ENCODE data around the gene CBX2.

The CBX2 gene

GRCh38 chr17:79831265-79832217, 53.6 kb downstream of the CBX2 start:
- DNase-seq: no peak

DNA sequence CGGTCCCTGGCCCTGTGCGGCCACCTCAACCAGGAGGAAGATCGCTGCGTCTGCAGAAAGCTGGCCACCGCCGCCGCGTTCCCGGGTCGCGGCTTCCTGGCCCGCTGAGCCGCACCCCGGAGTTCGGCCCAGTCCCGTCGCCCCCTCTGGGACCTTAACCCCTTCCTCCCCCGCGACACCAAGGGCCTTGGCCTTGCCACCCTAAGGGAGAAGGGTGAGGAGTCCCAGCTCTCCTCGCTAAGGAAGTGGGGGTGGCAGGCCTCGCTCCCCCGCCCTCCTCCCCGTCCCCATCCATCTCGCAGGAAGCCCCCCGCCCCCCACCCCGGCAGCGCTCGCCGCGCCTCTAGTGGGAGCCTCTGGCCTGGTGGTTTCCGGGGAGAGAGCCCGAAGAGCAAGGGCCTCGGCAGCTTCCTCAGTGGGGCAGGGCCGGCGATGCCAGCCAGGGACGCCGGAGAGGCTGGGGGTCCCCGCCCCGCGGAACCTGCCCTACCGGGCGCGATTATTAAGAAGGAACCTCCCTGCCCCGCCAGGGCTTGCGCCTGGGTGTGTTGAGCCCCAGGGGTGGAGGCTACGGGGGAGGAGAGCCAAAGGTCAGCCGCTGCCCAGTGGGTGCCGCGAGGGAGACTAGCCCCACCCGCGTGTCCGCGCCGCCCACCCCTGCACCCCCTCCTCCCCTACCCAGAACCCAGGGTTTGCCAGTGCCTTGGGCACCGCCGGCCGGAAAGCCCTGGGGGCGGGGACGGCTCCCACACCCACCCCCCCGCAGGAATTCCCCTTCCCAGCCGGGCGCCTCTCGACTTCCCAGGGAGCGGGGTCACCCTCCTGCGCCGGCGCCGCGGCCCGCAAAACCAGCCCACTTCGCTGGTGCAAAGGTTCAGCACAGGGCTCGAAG, 54.5 kb downstream of the CBX2 start:
- no peak for DNase-seq

- no peak for DNase-seq
Measured at GRCh38 chr17:79833110-79833450, 55.1 kb downstream of the CBX2 start.

DNA sequence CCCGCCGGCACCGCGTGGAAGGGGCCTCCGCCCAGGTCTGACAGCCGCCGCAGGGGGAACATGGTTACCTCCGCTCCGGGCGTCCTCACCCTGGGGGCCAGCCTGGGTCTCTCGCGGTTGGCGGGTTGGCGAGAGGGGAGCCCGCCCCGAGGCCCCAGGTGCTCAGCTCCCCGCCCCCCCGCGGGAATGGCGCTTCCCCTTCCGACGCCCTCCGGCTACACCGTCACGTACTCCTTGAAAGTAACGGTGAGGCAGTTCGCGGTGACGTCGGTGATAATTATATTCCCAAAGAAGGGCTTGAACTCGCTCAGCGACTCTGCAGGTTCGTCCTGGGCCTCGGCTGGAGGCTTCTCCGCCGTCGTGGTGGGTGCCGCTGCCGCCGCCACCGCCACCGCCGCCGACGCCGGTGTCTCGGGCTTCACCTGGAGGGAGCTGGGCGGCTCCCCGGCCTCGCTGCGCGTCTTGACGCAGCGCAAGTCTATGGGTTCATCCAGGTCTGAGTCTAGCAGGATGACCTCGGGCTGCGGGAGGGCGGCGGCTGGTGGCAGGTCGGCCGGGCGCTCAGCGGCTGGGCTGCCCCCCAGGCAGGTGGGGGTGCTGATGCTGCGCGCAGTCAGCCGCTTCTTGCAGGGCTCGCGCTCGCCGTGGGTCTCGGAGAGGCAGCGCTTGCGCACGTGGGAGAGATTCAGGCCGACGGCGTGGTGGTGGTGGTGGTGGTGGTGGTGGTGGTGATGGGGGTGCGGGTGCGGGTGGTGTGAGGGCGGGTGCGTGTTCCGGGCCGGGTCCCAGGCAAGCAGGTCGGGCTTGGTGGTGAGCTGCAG, 56.0 kb downstream of the CBX2 start:
- DNase-seq: no peak

DNA sequence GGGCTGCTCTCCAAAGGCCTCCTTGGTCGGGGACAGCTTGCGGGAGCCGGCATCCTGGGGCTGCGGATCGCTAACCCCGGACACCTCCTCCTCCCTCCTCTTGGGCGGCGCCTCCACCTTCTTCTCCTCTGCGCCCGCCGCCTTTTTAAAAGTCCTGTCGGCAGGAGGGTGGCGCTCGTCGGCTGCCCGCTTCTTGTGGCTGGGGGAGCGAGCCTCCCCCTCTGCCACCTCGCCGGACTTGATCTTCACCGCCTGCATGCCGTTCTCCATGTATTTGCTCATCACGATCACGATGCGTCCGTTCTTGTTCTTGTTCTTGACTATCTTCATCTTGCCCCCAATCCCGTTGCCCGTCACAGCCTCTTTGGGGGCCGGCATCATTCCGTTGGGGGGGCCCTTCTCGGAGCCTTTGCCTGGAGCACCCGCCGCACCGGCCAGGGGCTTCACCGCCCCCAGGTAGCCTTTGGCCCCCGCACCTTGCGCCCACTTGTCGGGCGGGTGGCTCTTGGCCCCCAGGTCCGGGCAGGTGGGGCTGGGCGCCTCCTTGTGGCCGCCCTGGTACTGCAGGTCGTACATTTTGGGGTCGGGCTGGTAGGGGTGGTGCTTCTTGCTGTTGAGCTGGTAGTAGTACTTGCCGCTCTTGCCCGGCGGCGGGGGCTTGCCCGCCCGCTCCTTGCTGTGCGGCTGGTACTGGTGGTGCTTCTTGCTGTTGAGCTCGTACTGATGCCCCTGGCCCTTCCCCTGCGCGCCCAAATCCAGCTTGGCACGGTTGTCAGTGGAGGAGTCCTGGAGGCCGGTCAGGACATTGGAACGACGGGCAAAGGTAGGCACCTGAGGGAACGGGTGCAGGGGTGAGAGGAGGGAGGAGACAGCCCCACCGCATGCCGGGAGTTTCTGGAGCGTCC, 56.9 kb downstream of the CBX2 start:
- peak; percentile 70 for DNase-seq

- no peak for DNase-seq
Measured at GRCh38 chr17:79835470-79835899, 57.5 kb downstream of the CBX2 start.

DNA sequence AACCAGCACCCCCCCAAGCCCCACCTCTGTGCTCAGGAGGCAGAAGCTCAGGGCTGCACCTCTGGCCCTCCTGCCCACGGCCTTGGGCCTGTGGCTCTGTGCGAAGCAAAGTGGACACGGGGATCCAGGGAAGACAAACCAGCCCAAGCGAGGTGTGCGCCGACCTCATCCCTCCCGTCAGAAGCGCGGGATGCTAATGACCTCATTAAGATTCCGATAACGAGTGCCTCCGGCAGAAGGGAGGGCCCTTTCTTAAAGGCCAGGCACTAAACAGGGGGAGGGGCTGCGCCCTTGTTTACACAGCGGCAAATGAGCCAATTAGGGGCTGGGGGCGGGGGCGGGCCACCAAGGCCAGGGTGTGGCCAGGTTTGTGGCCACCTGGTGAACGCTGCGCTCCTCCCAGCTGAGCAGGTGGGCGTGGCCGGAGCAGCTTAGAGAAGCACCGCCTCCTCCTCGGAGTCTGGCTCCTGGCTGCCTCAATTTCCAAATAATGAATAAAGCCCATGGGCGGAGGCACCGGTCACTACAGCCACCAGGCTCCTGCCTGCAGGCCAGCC, 58.1 kb downstream of the CBX2 start:
- DNase-seq: no peak

GRCh38 chr17:79836510-79836971, 58.6 kb downstream of the CBX2 start:
- DNase-seq: no peak

GRCh38 chr17:79836972-79837887, 59.3 kb downstream of the CBX2 start:
- DNase-seq: peak; percentile 54
